Measurements from ENCODE around the gene RALB. TPM values are rescaled to one million over a fixed set of nuclear protein-coding genes. Genes with fewer than 3 reads are reported as not detected.
A peak's percentile ranks its signal among the peaks of the same experiment; 100 is the strongest.

Gene RALB
- total RNA-seq, 1 experiment from 2014 or later = 24.6 TPM

DNA sequence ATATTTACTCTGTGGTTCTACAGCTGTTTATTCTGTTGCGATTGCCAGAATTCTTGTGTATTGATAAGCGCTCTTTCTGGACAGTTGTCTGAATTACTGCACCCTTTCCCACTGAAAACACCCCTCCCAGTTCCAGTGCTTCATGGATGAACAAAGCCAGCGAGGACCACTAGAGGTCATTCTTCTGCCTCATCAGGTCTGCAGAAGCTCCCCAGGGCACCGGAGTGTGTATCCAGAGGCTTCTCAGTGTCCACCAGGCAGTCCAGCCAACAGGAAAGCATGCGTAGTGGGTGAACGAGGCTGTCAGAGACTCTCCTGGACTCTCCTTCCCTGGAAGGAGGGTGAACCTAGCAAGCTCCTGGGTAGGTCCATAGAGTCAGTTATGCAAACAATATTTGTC, 52.6 kb downstream of the RALB start:
- no peak overlapping the region for H2BK120ac ChIP-seq (ENCODE audit: low read depth, low read length, poor library complexity, severe bottlenecking)
- no peak overlapping the region for H3K4ac ChIP-seq (ENCODE audit: low read depth, low read length)
- no peaks in the 10 kb centered on the region for H3K9me3 ChIP-seq (ENCODE audit: control insufficient read depth, low read depth, low read length)
- H2BK12ac ChIP-seq (ENCODE audit: insufficient read length, low read depth, low read length) = no peak overlapping the region
- H2BK5ac ChIP-seq (ENCODE audit: insufficient read length, low read length) = no peak overlapping the region
- no peak overlapping the region for H3T11ph ChIP-seq (ENCODE audit: low read length)
- H3K27ac ChIP-seq (ENCODE audit: insufficient read length, low read depth, low read length) = no peak overlapping the region
- no peak overlapping the region for H3K14ac ChIP-seq (ENCODE audit: insufficient read depth, low read length)
- H2BK20ac ChIP-seq (ENCODE audit: low read depth, low read length, poor library complexity, severe bottlenecking) = no peak overlapping the region
- H3K18ac ChIP-seq (ENCODE audit: insufficient read length, low read depth, low read length) = no peak overlapping the region
- Mint-ChIP-seq H3K36me3 (ENCODE audit: insufficient read depth in 1 of 3, low read depth in 3 of 3) (peaks cover 0 to 1% (median 0%) of the 10 kb centered on the region in 3 experiments; a peak in 1 of 7 replicates), H3K4me1 (peaks cover 17 to 18% of the 10 kb centered on the region in 2 experiments), H3K27ac (no peak overlapping the region), H3K4me3 (no peak overlapping the region), H3K27me3 (ENCODE audit: low read depth) (peaks cover 39% of the 10 kb centered on the region), H3K9me3 (no peaks in the 10 kb centered on the region)
- TF ChIP-seq, protein P1, sequence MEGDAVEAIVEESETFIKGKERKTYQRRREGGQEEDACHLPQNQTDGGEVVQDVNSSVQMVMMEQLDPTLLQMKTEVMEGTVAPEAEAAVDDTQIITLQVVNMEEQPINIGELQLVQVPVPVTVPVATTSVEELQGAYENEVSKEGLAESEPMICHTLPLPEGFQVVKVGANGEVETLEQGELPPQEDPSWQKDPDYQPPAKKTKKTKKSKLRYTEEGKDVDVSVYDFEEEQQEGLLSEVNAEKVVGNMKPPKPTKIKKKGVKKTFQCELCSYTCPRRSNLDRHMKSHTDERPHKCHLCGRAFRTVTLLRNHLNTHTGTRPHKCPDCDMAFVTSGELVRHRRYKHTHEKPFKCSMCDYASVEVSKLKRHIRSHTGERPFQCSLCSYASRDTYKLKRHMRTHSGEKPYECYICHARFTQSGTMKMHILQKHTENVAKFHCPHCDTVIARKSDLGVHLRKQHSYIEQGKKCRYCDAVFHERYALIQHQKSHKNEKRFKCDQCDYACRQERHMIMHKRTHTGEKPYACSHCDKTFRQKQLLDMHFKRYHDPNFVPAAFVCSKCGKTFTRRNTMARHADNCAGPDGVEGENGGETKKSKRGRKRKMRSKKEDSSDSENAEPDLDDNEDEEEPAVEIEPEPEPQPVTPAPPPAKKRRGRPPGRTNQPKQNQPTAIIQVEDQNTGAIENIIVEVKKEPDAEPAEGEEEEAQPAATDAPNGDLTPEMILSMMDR (conservative IDR thresholded peaks at IDR 0.05) = peak; percentile 48
- no peaks in the 10 kb centered on the region for H3K27me3 ChIP-seq (ENCODE audit: insufficient read depth, low read length)
- H2BK15ac ChIP-seq (ENCODE audit: low read depth, low read length) = no peak overlapping the region
- H4K91ac ChIP-seq (ENCODE audit: insufficient read length, low read depth, low read length) = no peak overlapping the region
- H3K79me2 ChIP-seq (ENCODE audit: insufficient read depth, low read length) = no peaks in the 10 kb centered on the region
- no CpG with 5 or more reads among the region's 6 CpGs for WGBS (ENCODE audit: extremely low coverage, insufficient read length, low lambda C conversion rate)
- no peaks in the 10 kb centered on the region for H4K20me1 ChIP-seq (ENCODE audit: control insufficient read depth, insufficient read depth, insufficient read length)
- H3K23ac ChIP-seq (ENCODE audit: insufficient read length, low read depth, low read length) = no peak overlapping the region
- H4K8ac ChIP-seq (replicated peaks; ENCODE audit: insufficient read length, low read depth, low read length) = no peak overlapping the region
- no peaks in the 10 kb centered on the region for H3K23me2 ChIP-seq (ENCODE audit: insufficient read length, low read depth, low read length, poor library complexity, severe bottlenecking)
- H3K4me2 ChIP-seq (ENCODE audit: insufficient read depth, insufficient read length, low read length) = no peak overlapping the region
- no peak overlapping the region for H3K56ac ChIP-seq (ENCODE audit: insufficient read length, low read depth, low read length)
- no peak for DNase-seq
- no peaks in the 10 kb centered on the region for H3K79me1 ChIP-seq (ENCODE audit: insufficient read depth, low read depth, low read length, poor library complexity, severe bottlenecking)
- H3K9ac ChIP-seq (ENCODE audit: extremely low read depth, insufficient read length, low read length) = no peak overlapping the region
- no peak overlapping the region for H4K5ac ChIP-seq (ENCODE audit: insufficient read length, low read depth, low read length)
- no peaks in the 10 kb centered on the region for H3K4me1 ChIP-seq (ENCODE audit: insufficient read depth, low read length)
- no peak overlapping the region for H2AK5ac ChIP-seq (ENCODE audit: insufficient read length, low read length)
- no peak overlapping the region for H2AFZ ChIP-seq (ENCODE audit: low read length)

All from H9 (cell line).